A549 (cell line): ENCODE data around the gene CNTNAP2.

Experiments used
- POLR2A ChIP-seq: IDR thresholded peaks from 2 replicates; pipeline ENCODE4 v1.6.1; 2012; ENCODE audit warnings: mild to moderate bottlenecking, low read length
- RNF2 ChIP-seq: fragments of 200-600 bp; sonication (generic); IDR thresholded peaks from 2 replicates; pipeline ENCODE4 v1.6.1; 2016; ENCODE audit warnings: low read depth, mild to moderate bottlenecking, antibody characterized with exemption, moderate library complexity, borderline replicate concordance
- TF ChIP-seq, protein P1 (sequence below): fragments of >200 bp; sonication (Bioruptor Twin); formaldehyde crosslinking; IDR thresholded peaks from 3 replicates; pipeline ENCODE4 v1.5.1; 2016

GRCh38 chr7:146206270-146206669 is 89.7 kb downstream of the CNTNAP2 start:
- TF ChIP-seq, protein P1, sequence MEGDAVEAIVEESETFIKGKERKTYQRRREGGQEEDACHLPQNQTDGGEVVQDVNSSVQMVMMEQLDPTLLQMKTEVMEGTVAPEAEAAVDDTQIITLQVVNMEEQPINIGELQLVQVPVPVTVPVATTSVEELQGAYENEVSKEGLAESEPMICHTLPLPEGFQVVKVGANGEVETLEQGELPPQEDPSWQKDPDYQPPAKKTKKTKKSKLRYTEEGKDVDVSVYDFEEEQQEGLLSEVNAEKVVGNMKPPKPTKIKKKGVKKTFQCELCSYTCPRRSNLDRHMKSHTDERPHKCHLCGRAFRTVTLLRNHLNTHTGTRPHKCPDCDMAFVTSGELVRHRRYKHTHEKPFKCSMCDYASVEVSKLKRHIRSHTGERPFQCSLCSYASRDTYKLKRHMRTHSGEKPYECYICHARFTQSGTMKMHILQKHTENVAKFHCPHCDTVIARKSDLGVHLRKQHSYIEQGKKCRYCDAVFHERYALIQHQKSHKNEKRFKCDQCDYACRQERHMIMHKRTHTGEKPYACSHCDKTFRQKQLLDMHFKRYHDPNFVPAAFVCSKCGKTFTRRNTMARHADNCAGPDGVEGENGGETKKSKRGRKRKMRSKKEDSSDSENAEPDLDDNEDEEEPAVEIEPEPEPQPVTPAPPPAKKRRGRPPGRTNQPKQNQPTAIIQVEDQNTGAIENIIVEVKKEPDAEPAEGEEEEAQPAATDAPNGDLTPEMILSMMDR, result no peak
- TF ChIP-seq POLR2A (no peak), RNF2 (no peak)
